OCI-LY7 (cell line): ENCODE measurements around the gene DBP.

Experiments used
- EZH2phosphoT487 ChIP-seq: fragments of 200-600 bp; sonication (generic); IDR thresholded peaks from 2 replicates; pipeline ENCODE4 v1.6.1; 2018; ENCODE audit warnings: low read depth, borderline replicate concordance, mild to moderate bottlenecking, mixed run types, antibody characterized with exemption, low read length, moderate library complexity, mixed read lengths
- TF ChIP-seq, protein P1 (sequence below): fragments of 200-600 bp; sonication (generic); conservative IDR thresholded peaks from 2 replicates; pipeline ENCODE4 v1.5.1; 2014; ENCODE audit warnings: mild to moderate bottlenecking, antibody characterized with exemption, low read length, moderate library complexity, mixed read lengths

DNA sequence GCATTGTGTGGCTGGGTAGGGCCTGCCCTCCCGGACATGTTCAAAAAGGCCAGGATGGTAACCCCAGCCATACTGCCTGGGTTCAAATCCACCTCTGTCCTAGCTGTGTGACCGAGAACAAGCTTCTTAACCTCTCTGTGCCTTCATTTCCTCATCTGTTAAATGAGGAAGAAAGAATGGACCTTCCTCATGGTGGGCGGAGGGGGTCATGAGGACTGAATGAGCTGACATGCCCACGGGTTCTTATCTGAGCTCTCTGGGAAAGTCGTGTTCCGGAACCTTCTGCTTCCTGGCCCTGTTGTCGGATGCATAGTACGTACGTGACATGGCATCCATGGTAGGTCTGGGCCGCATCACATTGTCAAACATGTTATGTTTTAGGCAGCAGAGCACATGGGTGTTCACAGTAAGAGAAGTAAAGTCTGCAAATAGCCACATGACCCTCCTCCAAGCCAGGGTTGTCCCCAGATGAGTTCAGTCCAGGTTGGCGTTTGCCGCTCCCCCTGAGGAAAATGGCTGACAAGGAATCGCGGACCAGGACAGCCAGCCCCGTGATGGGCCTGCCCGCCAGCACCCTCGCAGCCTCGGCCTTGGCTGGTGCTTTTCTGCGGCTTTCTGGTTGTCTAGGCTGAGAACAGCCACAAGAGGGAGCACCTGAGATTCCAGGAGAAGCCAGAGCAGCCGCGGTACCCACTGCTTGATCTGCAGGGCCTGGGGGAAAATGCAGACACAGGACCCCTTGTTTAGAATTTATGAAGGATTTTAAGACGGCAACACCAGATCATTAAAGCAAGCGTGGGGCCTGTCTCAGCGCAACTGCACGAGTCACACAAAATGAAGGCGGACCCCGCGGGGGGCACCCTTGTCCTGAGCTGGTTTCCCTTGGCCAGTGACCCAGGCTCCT lies 38.0 kb upstream of the DBP start:
- TF ChIP-seq EZH2phosphoT487 = no peak
- TF ChIP-seq, protein P1, sequence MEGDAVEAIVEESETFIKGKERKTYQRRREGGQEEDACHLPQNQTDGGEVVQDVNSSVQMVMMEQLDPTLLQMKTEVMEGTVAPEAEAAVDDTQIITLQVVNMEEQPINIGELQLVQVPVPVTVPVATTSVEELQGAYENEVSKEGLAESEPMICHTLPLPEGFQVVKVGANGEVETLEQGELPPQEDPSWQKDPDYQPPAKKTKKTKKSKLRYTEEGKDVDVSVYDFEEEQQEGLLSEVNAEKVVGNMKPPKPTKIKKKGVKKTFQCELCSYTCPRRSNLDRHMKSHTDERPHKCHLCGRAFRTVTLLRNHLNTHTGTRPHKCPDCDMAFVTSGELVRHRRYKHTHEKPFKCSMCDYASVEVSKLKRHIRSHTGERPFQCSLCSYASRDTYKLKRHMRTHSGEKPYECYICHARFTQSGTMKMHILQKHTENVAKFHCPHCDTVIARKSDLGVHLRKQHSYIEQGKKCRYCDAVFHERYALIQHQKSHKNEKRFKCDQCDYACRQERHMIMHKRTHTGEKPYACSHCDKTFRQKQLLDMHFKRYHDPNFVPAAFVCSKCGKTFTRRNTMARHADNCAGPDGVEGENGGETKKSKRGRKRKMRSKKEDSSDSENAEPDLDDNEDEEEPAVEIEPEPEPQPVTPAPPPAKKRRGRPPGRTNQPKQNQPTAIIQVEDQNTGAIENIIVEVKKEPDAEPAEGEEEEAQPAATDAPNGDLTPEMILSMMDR = peak; percentile 93
